SKM-1 (cell line): ENCODE results near the gene RFTN1.

Experiments used
- DNase-seq: peaks from one replicate; lab custom pipeline; 2025; ENCODE audit not compliant: unreplicated experiment; lab: John Stamatoyannopoulos, UW

RFTN1 gene

GRCh38 chr3:16468336-16469098, 45.0 kb downstream of the RFTN1 start:
- no peak for DNase-seq

GRCh38 chr3:16468002-16468335, 45.5 kb downstream of the RFTN1 start:
- DNase-seq, result no peak

- no peak for DNase-seq
These were observed 46.1 kb downstream of the RFTN1 start for GRCh38 chr3:16467393-16467792.

- no peak for DNase-seq
These were observed 46.7 kb downstream of the RFTN1 start for GRCh38 chr3:16466822-16467221.

- DNase-seq, result no peak
These were observed 48.9 kb downstream of the RFTN1 start for GRCh38 chr3:16464511-16465148.

- no peak for DNase-seq
These were observed 49.6 kb downstream of the RFTN1 start for GRCh38 chr3:16463914-16464313.

GRCh38 chr3:16463119-16463518, 50.4 kb downstream of the RFTN1 start:
- no peak for DNase-seq

GRCh38 chr3:16462679-16463078, 50.8 kb downstream of the RFTN1 start:
- DNase-seq, result no peak

GRCh38 chr3:16461463-16462245, 51.8 kb downstream of the RFTN1 start:
- DNase-seq, result no peak

GRCh38 chr3:16460886-16461285, 52.6 kb downstream of the RFTN1 start:
- DNase-seq, result no peak

- no peak for DNase-seq
These were observed 53.2 kb downstream of the RFTN1 start for GRCh38 chr3:16460273-16460672.

- no peak for DNase-seq
These were observed 56.6 kb downstream of the RFTN1 start for GRCh38 chr3:16456784-16457415.

GRCh38 chr3:16455966-16456365, 57.5 kb downstream of the RFTN1 start:
- no peak for DNase-seq

GRCh38 chr3:16455001-16455400, 58.5 kb downstream of the RFTN1 start:
- DNase-seq, result no peak

- no peak for DNase-seq
These were observed 61.2 kb downstream of the RFTN1 start for GRCh38 chr3:16452261-16452660.

- no peak for DNase-seq
These were observed 64.1 kb downstream of the RFTN1 start for GRCh38 chr3:16449369-16449768.

GRCh38 chr3:16448639-16449070, 64.8 kb downstream of the RFTN1 start:
- DNase-seq, result no peak

- DNase-seq, result no peak
These were observed 66.4 kb downstream of the RFTN1 start for GRCh38 chr3:16447135-16447534.

- DNase-seq, result no peak
These were observed 69.2 kb downstream of the RFTN1 start for GRCh38 chr3:16444344-16444743.

- no peak for DNase-seq
These were observed 70.8 kb downstream of the RFTN1 start for GRCh38 chr3:16442730-16443129.

GRCh38 chr3:16441371-16441875, 72.1 kb downstream of the RFTN1 start:
- DNase-seq, result no peak
